Activated CD4-positive, alpha-beta T cell treated with anti-CD3 and anti-CD28 coated beads for 36 hours (primary cell): ENCODE measurements around the gene PCP2. TPM values are rescaled to one million over a fixed set of nuclear protein-coding genes. Genes with fewer than 3 reads are reported as not detected.
A peak's percentile ranks its signal among the peaks of the same experiment; 100 is the strongest.
"Not testable (repeated sequence)": the region's sequence is repeated elsewhere in the genome, so short reads cannot be mapped to it uniquely, and the experiment has no call there.

Experiments used
- ATAC-seq: fragments of 200-7000 bp; cut with Tn5 transposase; one replicate; pipeline ENCODE4 v1.10.0; 2021; ENCODE audit warnings: mild to moderate bottlenecking, moderate library complexity
- CTCF ChIA-PET: fragments of 350-600 bp; sonication (Branson Sonifier 250); formaldehyde crosslinking; loops from one replicate; lab custom pipeline; 2021; ENCODE audit warnings: antibody characterized with exemption; lab: Charles Lee
- POLR2A ChIA-PET: fragments of 350-600 bp; sonication (Branson Sonifier 250); formaldehyde crosslinking; loops from one replicate; lab custom pipeline; 2021; ENCODE audit warnings: antibody characterized with exemption, inconsistent platforms; lab: Charles Lee
- DNase-seq: peaks from one replicate; pipeline ENCODE4 v3.0.0-alpha.2; 2020
- H3K27ac Mint-ChIP-seq: one replicate; pipeline ENCODE4 v1.8.0; 2021; ENCODE audit warnings: mixed read lengths
- H3K27me3 Mint-ChIP-seq: one replicate; pipeline ENCODE4 v1.8.0; 2021; ENCODE audit warnings: mixed read lengths
- H3K36me3 Mint-ChIP-seq: one replicate; pipeline ENCODE4 v1.8.0; 2021; ENCODE audit warnings: low read depth, mixed read lengths
- H3K4me1 Mint-ChIP-seq: one replicate; pipeline ENCODE4 v1.8.0; 2021; ENCODE audit warnings: mixed read lengths
- H3K4me3 Mint-ChIP-seq: one replicate; pipeline ENCODE4 v1.8.0; 2021; ENCODE audit warnings: mild to moderate bottlenecking, moderate library complexity, mixed read lengths
- H3K9me3 Mint-ChIP-seq: one replicate; pipeline ENCODE4 v1.8.0; 2021; ENCODE audit warnings: low read depth, mixed read lengths
- intact Hi-C, 2 experiments: fragments of 100-400 bp; cut with DNase I in 1 of 2; cut with micrococcal nuclease in 1 of 2; formaldehyde crosslinking; loops; one replicate each; pipeline versions ENCODE4 v1.14.2 to v1.15.1; 2022 to 2024; cut with DNase I, micrococcal nuclease
- total RNA-seq, 2 experiments: library from RNA; stranded (reverse); gene quantifications; one replicate each; pipeline ENCODE4 v1.2.3, GENCODE V29; 2021

PCP2 gene
- total RNA-seq, 2 experiments from 2014 or later = 1.7 to 1.8 TPM

DNA sequence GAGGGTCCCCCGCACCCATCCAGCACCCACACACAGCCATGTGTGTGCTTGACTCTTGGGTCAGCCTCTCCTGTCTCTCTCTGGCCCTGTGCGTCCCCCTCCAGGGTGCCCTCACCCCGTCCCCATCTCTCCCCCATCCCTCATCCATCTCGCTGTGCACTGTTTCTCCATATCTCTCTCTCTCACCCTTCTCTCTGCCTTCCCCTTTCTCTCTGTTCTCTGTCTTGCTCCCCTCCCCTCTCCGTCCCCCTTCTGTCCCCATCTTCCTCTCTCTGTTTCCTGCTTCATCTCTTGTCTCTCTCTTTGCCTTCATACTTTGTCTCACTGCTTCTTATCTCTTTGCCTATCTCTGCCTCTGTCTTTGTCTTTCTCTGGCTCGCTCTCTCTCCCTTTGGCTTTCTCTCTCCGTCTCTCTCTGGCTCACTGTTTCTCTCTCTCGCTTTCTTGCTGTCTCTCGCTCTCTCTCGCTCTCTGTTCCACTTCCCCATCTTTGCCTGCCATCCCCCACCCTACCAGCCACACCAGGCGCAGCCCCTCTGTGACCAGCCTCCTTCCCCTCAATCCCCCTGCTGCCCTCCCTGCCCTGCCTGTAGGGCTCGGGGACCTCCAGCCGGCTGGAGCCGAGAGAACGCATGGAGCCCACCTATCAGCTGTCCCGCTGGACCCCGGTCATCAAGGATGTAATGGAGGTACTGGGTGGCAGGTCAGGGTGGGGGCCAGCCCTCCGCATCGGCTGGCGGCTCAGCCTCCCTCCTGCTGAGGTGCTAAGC, 12.3 kb upstream of the PCP2 start:
- ATAC-seq (no peak), DNase-seq (no peak)
- Mint-ChIP-seq H3K4me3 (no peak overlapping the region), H3K27me3 (no peaks in the 10 kb centered on the region), H3K4me1 (no peaks in the 10 kb centered on the region), H3K36me3 (peaks cover 4% of the 10 kb centered on the region), H3K27ac (no peak overlapping the region), H3K9me3 (no peaks in the 10 kb centered on the region)
- intact Hi-C loops = no loop called here
- CTCF ChIA-PET = interaction anchor here (0.6 kb wide), 1 partner anchor 339 kb away, joined by 4 read pairs; no protein-coding TSS in a partner anchor
- POLR2A ChIA-PET = no interaction called here

DNA sequence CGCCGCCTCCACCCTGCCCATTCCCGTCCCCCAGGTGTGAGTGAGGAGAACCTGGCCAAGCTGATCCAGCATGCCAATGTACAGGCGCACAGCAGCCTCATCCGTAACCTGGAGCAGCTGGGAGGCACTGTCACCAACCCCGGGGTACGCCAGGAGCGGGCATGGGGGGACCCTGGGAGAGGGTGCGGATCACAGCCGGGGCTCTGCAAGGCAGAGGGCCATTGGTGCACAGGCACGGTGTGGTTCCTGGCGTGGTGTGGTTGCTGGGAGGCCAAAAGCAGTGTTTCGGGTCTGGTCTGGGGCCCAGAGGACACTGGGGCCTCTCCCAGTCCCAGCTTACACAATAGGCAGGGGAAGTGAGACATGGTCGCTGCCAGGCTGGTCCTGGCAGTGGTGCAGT, 11.6 kb upstream of the PCP2 start:
- Mint-ChIP-seq H3K27me3 (no peaks in the 10 kb centered on the region), H3K36me3 (peaks cover 6% of the 10 kb centered on the region), H3K4me1 (no peaks in the 10 kb centered on the region), H3K27ac (no peak overlapping the region), H3K4me3 (no peak overlapping the region), H3K9me3 (peaks cover 2% of the 10 kb centered on the region)
- no peak for ATAC-seq
- ChIA-PET POLR2A (interaction anchor here (0.9 kb wide), 1 partner anchor 186 kb away, joined by 3 read pairs; no protein-coding TSS in a partner anchor), CTCF (interaction anchor here (0.6 kb wide), 1 partner anchor 339 kb away, joined by 4 read pairs; no protein-coding TSS in a partner anchor)
- intact Hi-C loops = no loop called here
- no peak for DNase-seq

DNA sequence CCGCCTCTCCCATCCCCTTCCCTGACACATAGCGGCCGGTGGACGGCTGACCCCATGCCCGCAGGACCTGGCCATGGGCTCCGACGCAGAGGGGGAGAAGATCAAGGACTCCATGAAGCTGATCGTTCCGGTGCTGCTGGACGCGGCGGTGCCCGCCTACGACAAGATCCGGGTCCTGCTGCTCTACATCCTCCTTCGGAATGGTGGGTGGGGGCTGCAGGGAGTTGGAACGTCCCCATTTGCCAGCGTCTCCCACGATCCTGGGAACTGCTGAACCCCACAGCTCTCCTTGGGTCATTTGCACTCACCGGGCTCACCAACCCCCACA, 11.0 kb upstream of the PCP2 start:
- ATAC-seq (no peak), DNase-seq (no peak)
- H3K4me1 Mint-ChIP-seq = peaks cover 4% of the 10 kb centered on the region
- H3K27ac Mint-ChIP-seq = no peak overlapping the region
- H3K27me3 Mint-ChIP-seq = no peaks in the 10 kb centered on the region
- H3K9me3 Mint-ChIP-seq = peaks cover 7% of the 10 kb centered on the region
- ChIA-PET CTCF (no interaction called here), POLR2A (interaction anchor here (0.9 kb wide), 1 partner anchor 187 kb away, joined by 3 read pairs; no protein-coding TSS in a partner anchor)
- peaks cover 13% of the 10 kb centered on the region for H3K36me3 Mint-ChIP-seq
- intact Hi-C loops = no loop called here
- H3K4me3 Mint-ChIP-seq = no peak overlapping the region

DNA sequence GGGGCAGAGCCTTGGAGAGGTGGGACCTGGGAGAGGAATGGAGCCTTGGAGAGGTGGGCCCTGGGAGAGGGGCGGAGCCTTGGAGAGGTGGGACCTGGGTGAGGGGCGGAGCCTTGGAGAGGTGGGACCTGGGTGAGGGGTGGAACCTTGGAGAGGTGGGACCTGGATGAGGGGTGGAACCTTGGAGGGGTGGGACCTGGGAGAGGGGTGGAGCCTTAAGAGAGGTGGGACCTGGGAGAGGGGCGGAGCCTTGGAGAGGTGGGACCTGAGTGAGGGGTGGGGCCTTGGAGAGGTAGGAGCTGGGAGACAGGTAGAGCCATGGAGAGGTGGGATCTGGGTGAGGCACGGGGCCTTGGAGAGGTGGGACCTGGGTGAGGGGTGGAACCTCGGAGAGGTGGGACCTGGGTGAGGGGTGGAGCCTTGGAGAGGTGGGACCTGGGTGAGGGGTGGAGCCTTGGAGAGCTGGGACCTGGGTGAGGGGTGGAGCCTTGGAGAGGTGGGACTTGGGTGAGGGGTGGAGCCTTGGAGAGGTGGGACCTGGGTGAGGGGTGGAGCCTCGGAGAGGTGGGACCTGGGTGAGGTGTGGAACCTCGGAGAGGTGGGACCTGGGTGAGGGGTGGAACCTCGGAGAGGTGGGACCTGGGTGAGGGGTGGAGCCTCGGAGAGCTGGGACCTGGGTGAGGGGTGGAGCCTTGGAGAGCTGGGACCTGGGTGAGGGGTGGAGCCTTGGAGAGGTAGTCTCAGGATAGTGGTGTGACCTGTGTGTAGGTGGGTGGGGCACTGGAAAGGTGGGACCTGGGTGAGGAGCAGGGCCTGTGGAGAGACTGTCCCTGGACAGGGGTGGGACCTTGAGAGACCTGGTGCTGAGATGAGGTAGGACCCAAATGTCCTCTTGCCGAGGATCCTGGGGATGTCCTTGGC, 10.4 kb upstream of the PCP2 start:
- H3K27ac Mint-ChIP-seq, H3K4me1 Mint-ChIP-seq, H3K27me3 Mint-ChIP-seq, intact Hi-C loops, H3K4me3 Mint-ChIP-seq, H3K9me3 Mint-ChIP-seq: not testable (repeated sequence)
- ATAC-seq (peak; percentile 50), DNase-seq (peak; percentile 62)
- ChIA-PET CTCF (interaction anchor here (0.6 kb wide), 1 partner anchor 10 kb away, joined by 3 read pairs; no protein-coding TSS in a partner anchor), POLR2A (interaction anchor here (0.9 kb wide), 1 partner anchor 187 kb away, joined by 3 read pairs; no protein-coding TSS in a partner anchor)
- H3K36me3 Mint-ChIP-seq = peaks cover 14% of the 10 kb centered on the region

- Mint-ChIP-seq H3K36me3 (peaks cover 16% of the 10 kb centered on the region), H3K27me3 (no peaks in the 10 kb centered on the region), H3K4me3 (no peak overlapping the region), H3K4me1 (peaks cover 10% of the 10 kb centered on the region), H3K27ac (no peak overlapping the region), H3K9me3 (peaks cover 7% of the 10 kb centered on the region)
- ChIA-PET POLR2A (interaction anchor here (0.6 kb wide), 1 partner anchor 138 kb away, joined by 6 read pairs; no protein-coding TSS in a partner anchor), CTCF (interaction anchor here (0.7 kb wide), 1 partner anchor 38 kb away, joined by 3 read pairs; the partner anchor contains the start of gene TRAPPC5)
- ATAC-seq (no peak), DNase-seq (no peak)
- intact Hi-C loops = no loop called here
Measured at GRCh38 chr19:7643031-7643415, 9.5 kb upstream of the PCP2 start.

- DNase-seq (no peak), ATAC-seq (no peak)
- POLR2A ChIA-PET = interaction anchor here (0.6 kb wide), 1 partner anchor 138 kb away, joined by 6 read pairs; no protein-coding TSS in a partner anchor
- no peaks in the 10 kb centered on the region for H3K27me3 Mint-ChIP-seq
- intact Hi-C loops = no loop called here
- H3K4me3 Mint-ChIP-seq = no peak overlapping the region
- CTCF ChIA-PET = interaction anchor here (0.7 to 1.6 kb wide), 2 partner anchors 38 kb away, joined by 3 read pairs; partner anchors contain the start of gene TRAPPC5
- H3K36me3 Mint-ChIP-seq = peaks cover 16% of the 10 kb centered on the region
- peaks cover 14% of the 10 kb centered on the region for H3K4me1 Mint-ChIP-seq
- H3K27ac Mint-ChIP-seq = no peak overlapping the region
- H3K9me3 Mint-ChIP-seq = peaks cover 7% of the 10 kb centered on the region
Measured at GRCh38 chr19:7642295-7643030, 8.9 kb upstream of the PCP2 start.

GRCh38 chr19:7641290-7642276, 8.1 kb upstream of the PCP2 start:
- Mint-ChIP-seq H3K4me3 (no peak overlapping the region), H3K9me3 (peaks cover 7% of the 10 kb centered on the region), H3K36me3 (peaks cover 16% of the 10 kb centered on the region), H3K4me1 (peaks cover 16% of the 10 kb centered on the region), H3K27me3 (no peaks in the 10 kb centered on the region), H3K27ac (no peak overlapping the region)
- ATAC-seq (no peak), DNase-seq (no peak)
- intact Hi-C loops = no loop called here
- ChIA-PET POLR2A (no interaction called here), CTCF (interaction anchor here (0.6 to 1.6 kb wide), 3 partner anchors 39 to 319 kb away, joined by 3 read pairs; partner anchors contain the start of gene TRAPPC5)

DNA sequence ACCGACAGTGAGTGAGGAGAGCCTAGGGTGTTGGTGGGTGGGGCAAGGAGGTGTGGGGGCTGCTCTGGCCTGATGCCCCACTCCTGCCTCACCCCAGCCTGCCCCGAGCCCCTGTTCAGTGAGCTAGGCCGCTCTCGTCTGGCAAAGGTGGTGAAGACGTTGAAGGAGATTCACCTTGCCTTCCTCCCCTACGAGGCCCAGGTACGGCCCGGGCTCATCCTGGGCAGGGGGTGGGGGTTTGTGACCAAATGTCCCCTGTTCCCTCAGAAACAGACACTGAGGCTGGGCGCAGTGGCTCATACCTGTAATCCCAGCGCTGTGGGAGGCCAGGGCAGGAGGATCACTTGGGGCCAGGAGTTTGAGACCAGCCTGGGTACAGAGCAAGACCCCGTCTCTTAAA, 7.3 kb upstream of the PCP2 start:
- POLR2A ChIA-PET = no interaction called here

DNA sequence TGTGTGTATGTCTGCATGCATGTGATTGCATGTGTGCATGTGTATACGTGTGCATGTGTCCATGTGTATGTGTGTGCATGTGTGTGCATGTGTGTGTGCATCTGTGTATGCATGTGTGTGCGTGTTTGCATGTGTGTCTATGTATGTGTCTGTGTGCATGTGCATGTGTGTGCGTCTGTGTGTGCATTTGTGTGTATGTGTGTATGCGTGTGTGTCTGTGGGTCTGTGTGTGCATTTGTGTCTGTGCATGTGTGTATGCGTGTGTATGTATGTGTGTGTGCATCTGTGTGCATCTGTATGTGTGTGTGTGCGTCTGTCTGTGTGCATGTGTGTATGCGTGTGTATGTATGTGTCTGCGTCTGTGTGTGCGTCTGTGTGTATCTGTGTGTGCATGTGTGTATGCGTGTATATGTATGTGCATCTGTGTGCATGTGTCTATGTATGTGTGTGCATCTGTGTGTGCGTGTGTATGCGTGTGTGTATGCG, 6.4 kb upstream of the PCP2 start:
- Mint-ChIP-seq H3K27ac (no peak overlapping the region), H3K36me3 (peaks cover 15% of the 10 kb centered on the region), H3K9me3 (peaks cover 7% of the 10 kb centered on the region), H3K4me1 (peaks cover 22% of the 10 kb centered on the region), H3K4me3 (no peak overlapping the region), H3K27me3 (no peaks in the 10 kb centered on the region)
- CTCF ChIA-PET = no interaction called here
- ATAC-seq = no peak
- DNase-seq = no peak
- POLR2A ChIA-PET = interaction anchor here (0.8 kb wide), 1 partner anchor 10 kb away, joined by 3 read pairs; the partner anchor contains the start of genes PET100 and XAB2
- intact Hi-C loops = no loop called here

More for the DNA sequence above, 7.3 kb upstream of the PCP2 start:
- H3K9me3 Mint-ChIP-seq = peaks cover 7% of the 10 kb centered on the region
- H3K27ac Mint-ChIP-seq = no peak overlapping the region
- H3K4me1 Mint-ChIP-seq = peaks cover 20% of the 10 kb centered on the region
- H3K36me3 Mint-ChIP-seq = peaks cover 16% of the 10 kb centered on the region
- CTCF ChIA-PET = interaction anchor here (0.7 to 1.6 kb wide), 2 partner anchors 40 to 319 kb away, joined by 3 read pairs; partner anchors contain the start of gene TRAPPC5
- ATAC-seq (no peak), DNase-seq (no peak)
- H3K27me3 Mint-ChIP-seq = no peaks in the 10 kb centered on the region
- intact Hi-C loops = no loop called here
- no peak overlapping the region for H3K4me3 Mint-ChIP-seq
